Epithelial cell of proximal tubule (primary cell): ENCODE measurements around the gene INSC. TPM values are rescaled to one million over a fixed set of nuclear protein-coding genes. Genes with fewer than 3 reads are reported as not detected.

ENCODE experiments used
- DNase-seq: peaks from one replicate; pipeline ENCODE4 v3.0.0-alpha.2; 2011; ENCODE audit warnings: low read depth
- H3K4me3 ChIP-seq: 2 replicates; pipeline ENCODE4 v1.5.1; 2011; ENCODE audit warnings: low read depth, mild to moderate bottlenecking, low read length
- total RNA-seq: library from RNA; depleted of rRNA; stranded (reverse); fragments of >200 nt; gene quantifications from 2 replicates; pipeline ENCODE4 v1.2.3, GENCODE V29; 2015
- TF ChIP-seq, protein P1 (sequence below): conservative IDR thresholded peaks from 2 replicates; pipeline ENCODE4 v1.5.1; 2012; ENCODE audit warnings: low read depth, mild to moderate bottlenecking, low read length

INSC gene
- total RNA-seq, 1 donor from 2014 or later = 0.81 TPM

- H3K4me3 ChIP-seq = no peak overlapping the region
- no peak for DNase-seq
- TF ChIP-seq, protein P1, sequence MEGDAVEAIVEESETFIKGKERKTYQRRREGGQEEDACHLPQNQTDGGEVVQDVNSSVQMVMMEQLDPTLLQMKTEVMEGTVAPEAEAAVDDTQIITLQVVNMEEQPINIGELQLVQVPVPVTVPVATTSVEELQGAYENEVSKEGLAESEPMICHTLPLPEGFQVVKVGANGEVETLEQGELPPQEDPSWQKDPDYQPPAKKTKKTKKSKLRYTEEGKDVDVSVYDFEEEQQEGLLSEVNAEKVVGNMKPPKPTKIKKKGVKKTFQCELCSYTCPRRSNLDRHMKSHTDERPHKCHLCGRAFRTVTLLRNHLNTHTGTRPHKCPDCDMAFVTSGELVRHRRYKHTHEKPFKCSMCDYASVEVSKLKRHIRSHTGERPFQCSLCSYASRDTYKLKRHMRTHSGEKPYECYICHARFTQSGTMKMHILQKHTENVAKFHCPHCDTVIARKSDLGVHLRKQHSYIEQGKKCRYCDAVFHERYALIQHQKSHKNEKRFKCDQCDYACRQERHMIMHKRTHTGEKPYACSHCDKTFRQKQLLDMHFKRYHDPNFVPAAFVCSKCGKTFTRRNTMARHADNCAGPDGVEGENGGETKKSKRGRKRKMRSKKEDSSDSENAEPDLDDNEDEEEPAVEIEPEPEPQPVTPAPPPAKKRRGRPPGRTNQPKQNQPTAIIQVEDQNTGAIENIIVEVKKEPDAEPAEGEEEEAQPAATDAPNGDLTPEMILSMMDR = no peak
Measured at GRCh38 chr11:15158351-15159015, 43.8 kb downstream of the INSC start.

DNA sequence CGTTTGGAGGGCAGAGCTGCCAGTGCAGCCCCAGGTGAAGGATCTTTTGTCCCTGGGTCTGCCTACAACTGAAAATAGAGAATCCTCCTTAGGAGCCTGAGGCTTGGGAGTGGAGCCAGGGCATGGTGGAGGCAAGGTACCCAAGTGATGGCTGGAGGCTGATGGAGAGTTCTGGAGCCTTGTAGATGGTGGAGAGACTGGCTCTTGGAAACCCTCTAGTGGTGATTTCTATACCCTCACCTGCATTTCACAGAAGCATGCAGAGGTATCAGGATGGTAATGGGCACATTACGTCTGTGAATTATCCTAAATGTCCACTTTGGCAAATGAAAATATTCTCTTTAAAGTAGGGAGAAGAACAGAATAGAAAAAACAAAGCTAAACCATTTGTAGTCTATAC, 44.4 kb downstream of the INSC start:
- TF ChIP-seq, protein P1 = peak; percentile 84
- DNase-seq = no peak
- H3K4me3 ChIP-seq = no peak overlapping the region

DNA sequence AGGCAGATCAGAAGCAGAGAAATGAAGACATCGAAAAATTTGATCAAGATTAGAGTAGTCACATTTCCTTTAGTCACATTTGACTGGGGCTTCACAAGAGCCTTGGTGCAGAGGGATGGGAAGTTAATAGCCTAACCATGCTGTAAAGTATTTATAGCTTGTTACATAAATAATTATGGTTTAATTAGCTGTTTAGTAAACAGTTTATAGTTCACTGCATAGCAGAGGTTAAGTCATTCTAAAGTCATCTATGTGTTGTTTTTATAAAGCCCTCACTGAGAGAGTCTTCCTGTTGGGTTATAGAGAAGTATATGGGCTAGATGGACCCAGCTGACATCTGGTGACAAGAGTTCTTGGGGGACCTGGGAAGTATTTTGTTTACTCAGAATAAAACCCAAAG, 47.1 kb downstream of the INSC start:
- H3K4me3 ChIP-seq = no peak overlapping the region
- TF ChIP-seq, protein P1 = no peak
- no peak for DNase-seq

DNA sequence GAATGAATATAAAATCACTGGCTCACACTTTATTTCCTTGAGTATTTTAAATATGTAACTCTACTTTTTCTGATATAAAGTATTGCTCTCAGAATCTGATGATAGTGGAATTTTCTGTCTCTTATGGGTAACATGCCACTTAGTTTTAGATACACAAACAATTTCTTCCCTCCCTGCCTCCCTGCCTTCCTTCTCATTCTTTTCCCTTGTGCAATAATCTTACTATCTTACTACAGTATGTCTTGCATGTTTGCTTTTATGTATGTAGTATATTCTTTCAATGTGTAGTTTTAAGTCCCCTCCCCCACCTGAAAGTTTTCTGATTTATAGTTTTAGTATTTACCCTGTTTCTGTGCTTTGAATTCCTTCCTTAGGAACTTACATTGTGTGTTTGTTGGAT, 48.4 kb downstream of the INSC start:
- TF ChIP-seq, protein P1 = no peak

GRCh38 chr11:15166204-15166603, 51.5 kb downstream of the INSC start:
- H3K4me3 ChIP-seq = no peak overlapping the region
- no peak for DNase-seq
- TF ChIP-seq, protein P1 = no peak

More for the DNA sequence above, 48.4 kb downstream of the INSC start:
- H3K4me3 ChIP-seq = no peak overlapping the region
- DNase-seq = no peak

DNA sequence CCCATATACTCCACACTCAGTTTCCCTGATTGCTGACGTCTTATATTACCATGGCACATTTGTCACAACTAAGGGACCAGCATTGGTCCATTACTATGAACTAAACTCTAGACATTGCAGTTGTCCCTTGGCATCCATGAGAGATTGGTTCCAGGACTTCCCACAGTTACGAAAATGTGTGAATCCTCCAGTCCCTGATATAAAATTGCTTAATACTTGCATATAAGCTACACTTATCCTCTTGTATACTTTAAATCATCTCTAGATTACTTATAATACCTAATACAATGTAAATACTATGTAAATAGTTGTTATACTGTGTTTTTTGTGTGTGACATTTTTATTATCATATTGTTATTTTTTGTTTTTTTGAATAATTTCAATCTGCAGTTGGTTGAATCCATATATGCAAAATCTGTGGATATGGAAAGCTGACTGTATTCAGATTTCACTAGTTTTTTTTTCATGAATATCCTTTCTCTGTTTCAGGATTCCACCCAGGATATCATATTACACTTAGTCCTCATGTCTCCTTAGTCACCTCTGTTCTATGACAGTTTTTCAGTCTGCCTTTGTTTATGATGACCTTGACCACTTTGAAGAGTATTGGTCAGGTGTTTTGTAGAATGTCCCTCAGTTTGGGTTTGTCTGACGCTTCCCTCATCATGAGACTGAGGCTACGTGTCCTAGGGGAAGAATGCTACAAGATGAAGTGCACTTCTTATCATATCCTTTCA, 55.3 kb downstream of the INSC start:
- no peak overlapping the region for H3K4me3 ChIP-seq
- no peak for DNase-seq
- TF ChIP-seq, protein P1 = no peak

DNA sequence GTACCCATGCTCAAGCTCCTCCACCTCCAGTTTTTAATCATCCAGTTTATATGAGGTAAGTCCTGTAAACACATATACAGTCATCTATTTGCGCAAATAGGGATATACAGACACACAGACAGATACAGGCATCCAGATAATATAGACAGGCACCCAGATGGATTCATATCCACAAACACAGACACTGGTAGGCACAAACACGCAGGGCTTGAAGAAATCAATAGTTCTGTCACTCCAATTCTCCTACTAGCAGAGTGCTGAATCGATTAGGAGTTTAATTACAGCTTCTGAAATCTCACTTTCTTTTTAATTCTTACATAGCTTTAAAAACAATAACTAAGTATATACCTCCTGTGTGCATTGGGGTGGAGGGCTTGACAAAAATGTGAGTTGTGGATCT, 56.0 kb downstream of the INSC start:
- no peak for DNase-seq
- TF ChIP-seq, protein P1 = no peak
- H3K4me3 ChIP-seq = no peak overlapping the region
